Stimulated activated CD8-positive, alpha-beta memory T cell treated with anti-CD3 and anti-CD28 coated beads, Interleukin-2, amount 100 ng/mL, for 48 hours (primary cell): ENCODE measurements around the gene TNFRSF13B.
"Not testable (repeated sequence)": the region's sequence is repeated elsewhere in the genome, so short reads cannot be mapped to it uniquely, and the experiment has no call there.

ENCODE experiments used
- DNase-seq, 2 donors: peaks; one replicate each; pipeline ENCODE4 v3.0.0-alpha.2; 2020; ENCODE audit warnings: low read depth in 2 of 2

The TNFRSF13B gene

GRCh38 chr17:16971458-16972338, at the start of gene TNFRSF13B:
Gene TNFRSF13B, minus strand, starts transcription at chr17:16972118. Its CDS starts 43 bp downstream, at chr17:16972075.
- DNase-seq: no peak

- no peak for DNase-seq
Observed at GRCh38 chr17:17021194-17021863, 49.4 kb upstream of the TNFRSF13B start.

- no peak for DNase-seq
Observed at GRCh38 chr17:17020821-17021193, 48.9 kb upstream of the TNFRSF13B start.

- no peak for DNase-seq
Observed at GRCh38 chr17:17019891-17020456, 48.1 kb upstream of the TNFRSF13B start.

- DNase-seq: no peak
Observed at GRCh38 chr17:17019430-17019762, 47.5 kb upstream of the TNFRSF13B start.

GRCh38 chr17:17018612-17019429, 46.9 kb upstream of the TNFRSF13B start:
- DNase-seq: no peak

GRCh38 chr17:17018021-17018441, 46.1 kb upstream of the TNFRSF13B start:
- no peak for DNase-seq

- no peak for DNase-seq
Observed at GRCh38 chr17:17017343-17018014, 45.6 kb upstream of the TNFRSF13B start.

GRCh38 chr17:17016199-17017197, 44.6 kb upstream of the TNFRSF13B start:
- DNase-seq: not testable (repeated sequence)

GRCh38 chr17:17015230-17015629, 43.3 kb upstream of the TNFRSF13B start:
- DNase-seq: no peak

- not testable (repeated sequence) for DNase-seq
Observed at GRCh38 chr17:17014748-17015124, 42.8 kb upstream of the TNFRSF13B start.

GRCh38 chr17:17013828-17014747, 42.2 kb upstream of the TNFRSF13B start:
- not testable (repeated sequence) for DNase-seq

GRCh38 chr17:17011043-17011907, 39.4 kb upstream of the TNFRSF13B start:
- not testable (repeated sequence) for DNase-seq

GRCh38 chr17:17010545-17011034, 38.7 kb upstream of the TNFRSF13B start:
- DNase-seq: not testable (repeated sequence)

GRCh38 chr17:17009972-17010371, 38.1 kb upstream of the TNFRSF13B start:
- DNase-seq: not testable (repeated sequence)

- not testable (repeated sequence) for DNase-seq
Observed at GRCh38 chr17:17008621-17009397, 36.9 kb upstream of the TNFRSF13B start.

- not testable (repeated sequence) for DNase-seq
Observed at GRCh38 chr17:17007891-17008290, 36.0 kb upstream of the TNFRSF13B start.
